NCI-H1092 treated with DMSO at 0.1 percent for 48 hours (cell line): Measurements from ENCODE around the gene OPA3.

Experiments used
- DNase-seq: peaks from one replicate; lab custom pipeline; 2025; lab: John Stamatoyannopoulos, UW

The OPA3 gene

DNA sequence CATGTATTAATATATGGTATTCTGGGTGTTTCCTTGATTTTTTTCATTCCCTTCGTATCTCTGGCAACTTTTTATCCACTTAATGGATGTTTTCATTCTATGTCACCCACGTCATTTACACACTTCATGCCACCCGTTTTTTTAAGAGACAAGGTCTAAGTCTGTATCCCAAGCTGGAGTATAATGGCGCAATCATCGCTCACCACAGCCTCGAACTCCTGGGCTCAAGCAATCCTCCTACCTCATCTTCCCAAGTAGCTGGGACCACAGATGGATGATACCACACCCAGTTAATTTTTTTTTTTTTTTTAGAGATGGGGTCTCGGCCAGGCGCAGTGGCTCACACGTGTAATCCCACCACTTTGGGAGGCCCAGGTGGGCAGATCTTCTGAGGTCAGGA, 80.7 kb downstream of the OPA3 start:
- DNase-seq = no peak

DNA sequence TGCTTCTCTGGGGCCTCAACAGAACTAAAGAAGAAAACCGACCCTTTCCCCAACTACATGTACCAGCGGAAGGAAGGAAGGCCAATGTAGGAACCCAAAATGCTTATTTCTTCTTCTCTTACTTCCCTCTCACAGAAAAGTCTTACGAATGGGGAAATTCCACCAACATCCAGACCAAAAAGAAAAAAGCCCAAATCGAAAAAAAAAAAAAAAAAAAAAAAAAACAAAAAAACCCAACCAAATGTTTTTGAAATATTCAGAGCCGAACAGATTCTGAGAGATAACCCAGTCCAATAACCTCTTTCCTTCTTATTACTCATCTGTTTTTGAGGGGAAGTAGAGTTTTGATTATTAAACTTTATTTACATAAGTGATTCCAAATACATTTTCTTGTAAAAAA, 82.5 kb downstream of the OPA3 start:
- no peak for DNase-seq

DNA sequence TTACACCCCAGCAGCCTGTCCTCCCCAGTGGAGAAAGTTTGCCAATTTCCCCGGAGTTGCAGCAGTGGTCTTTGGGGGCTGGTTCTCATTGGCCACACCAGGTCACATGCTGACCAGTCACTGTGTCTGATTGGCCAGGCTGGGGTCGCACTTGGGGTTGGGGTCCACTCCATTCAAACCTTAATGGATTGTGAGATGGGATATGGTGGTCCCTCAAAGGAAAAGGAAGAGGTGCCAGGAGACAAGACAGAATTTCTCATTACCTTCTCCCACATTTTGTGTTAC, 82.9 kb downstream of the OPA3 start:
- no peak for DNase-seq

DNA sequence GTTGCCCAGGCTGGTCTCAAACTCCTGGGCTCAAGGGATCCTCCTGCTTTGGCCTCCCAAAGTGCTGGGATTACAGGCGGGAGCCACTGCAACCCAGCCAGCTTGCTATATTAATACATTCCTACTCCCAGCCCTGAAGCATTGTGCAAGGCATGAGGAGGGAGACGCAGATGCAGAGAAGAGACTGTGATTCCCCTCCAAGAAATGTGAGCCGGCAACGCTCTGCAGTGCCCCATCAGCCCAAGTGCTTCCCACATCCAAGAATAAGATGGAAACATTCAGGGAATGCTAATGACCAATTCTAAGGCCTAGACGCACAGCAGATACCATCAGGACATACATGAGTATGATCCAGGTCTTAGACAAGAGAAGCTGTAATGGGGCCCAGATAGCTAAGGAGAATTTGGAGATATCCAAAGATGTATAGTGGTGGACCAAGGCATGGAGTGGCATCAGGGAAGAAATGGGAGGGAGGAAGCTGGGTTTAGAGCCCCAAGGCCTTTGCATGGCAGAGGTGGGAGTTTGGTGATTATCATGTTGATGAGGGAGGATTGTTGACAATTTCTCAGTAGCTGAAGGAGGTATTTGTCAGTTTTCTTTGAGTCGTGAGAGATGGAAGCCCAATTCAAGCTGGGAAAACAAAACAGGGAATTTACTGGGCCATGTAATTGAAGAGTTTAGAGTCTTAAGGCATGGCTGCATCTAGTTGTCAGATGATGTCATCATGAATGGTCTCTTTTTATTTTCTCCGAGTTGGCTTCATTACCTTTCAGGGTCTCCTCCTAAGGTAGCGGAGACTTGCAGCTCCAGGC, 83.5 kb downstream of the OPA3 start:
- DNase-seq = no peak

DNA sequence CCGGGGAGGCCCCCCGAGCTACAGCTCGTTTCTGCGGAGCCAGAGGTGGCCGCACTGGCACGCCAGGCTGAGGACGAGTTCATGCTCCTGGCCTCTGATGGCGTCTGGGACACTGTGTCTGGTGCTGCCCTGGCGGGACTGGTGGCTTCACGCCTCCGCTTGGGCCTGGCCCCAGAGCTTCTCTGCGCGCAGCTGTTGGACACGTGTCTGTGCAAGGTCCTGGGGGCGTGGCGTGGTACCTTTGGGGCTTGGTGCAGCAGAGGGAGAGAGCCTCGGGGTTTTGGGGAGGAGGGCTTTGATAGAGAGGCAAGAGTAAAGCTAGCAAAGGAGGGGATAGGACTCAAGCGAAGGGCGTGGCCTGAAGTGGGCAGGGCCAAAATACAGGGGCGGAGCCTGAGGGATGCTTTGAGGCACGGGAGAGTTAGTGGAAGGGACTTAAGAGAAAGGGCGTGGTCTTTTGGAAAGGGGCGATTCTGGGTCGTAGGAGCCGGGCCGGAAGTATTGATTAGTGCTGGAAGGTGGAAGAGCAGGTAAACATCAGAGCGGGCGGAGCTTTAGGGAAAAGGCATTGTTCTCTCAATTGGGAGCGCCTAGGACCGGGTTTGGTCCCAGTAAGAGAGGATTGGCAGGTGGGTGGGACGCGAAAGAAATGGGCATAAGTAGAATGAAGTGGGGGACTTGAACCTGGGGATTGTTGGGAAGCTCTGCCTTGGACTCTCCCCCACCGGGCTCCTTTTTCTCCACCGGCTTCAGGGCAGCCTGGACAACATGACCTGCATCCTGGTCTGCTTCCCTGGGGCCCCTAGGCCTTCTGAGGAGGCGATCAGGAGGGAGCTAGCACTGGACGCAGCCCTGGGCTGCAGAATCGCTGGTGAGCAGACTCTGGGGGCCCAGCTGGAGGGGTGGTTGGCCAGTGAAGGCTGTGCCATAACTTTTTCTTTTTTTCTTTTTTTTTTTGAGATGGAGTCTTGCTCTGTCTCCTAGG, 85.1 kb downstream of the OPA3 start:
- DNase-seq = no peak

DNA sequence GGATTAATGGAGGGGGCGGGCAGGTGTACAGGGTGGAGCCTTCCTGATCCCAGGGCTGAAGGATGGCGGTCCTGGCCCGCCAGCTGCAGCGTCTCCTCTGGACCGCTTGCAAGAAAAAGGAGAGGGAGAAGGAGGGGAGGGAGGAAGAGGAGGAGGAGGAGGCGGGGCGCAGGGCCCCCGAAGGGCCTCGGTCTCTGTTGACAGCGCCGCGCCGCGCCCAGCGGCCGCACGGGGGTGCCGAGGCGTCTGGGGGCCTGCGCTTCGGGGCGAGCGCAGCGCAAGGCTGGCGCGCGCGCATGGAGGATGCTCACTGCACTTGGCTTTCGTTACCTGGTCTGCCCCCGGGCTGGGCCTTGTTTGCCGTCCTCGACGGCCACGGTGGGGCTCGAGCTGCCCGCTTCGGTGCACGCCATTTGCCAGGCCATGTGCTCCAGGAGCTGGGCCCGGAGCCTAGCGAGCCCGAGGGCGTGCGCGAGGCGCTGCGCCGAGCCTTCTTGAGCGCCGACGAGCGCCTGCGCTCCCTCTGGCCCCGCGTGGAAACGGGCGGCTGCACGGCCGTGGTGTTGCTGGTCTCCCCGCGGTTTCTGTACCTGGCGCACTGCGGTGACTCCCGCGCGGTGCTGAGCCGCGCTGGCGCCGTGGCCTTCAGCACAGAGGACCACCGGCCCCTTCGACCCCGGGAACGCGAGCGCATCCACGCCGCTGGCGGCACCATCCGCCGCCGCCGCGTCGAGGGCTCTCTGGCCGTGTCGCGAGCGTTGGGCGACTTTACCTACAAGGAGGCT, 86.0 kb downstream of the OPA3 start, which contains the start of gene PPM1N:
TSS of gene PPM1N (plus strand) at position 33 of the 785 bp plus-strand sequence. CDS start at position 63, 30 bp downstream.
- no peak for DNase-seq

DNA sequence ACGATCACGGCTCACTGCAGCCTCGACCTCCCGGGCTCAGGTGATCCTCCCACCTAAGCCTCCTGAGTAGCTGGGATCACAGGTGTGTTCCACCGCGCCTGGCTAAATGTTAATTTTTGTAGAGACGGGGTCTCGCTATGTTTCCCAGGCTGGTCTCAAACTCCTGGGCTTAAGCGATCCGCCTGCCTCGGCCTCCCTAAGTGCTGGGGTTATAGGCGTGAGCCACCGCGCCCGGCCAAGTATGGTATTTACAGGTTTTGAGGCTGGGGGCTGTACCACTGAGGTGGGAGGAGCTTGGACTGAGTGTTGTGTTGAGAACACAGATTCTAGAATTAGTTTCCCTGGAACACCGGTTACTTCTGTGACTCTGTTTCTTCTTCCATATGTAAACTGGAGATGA, 86.8 kb downstream of the OPA3 start:
- no peak for DNase-seq

DNA sequence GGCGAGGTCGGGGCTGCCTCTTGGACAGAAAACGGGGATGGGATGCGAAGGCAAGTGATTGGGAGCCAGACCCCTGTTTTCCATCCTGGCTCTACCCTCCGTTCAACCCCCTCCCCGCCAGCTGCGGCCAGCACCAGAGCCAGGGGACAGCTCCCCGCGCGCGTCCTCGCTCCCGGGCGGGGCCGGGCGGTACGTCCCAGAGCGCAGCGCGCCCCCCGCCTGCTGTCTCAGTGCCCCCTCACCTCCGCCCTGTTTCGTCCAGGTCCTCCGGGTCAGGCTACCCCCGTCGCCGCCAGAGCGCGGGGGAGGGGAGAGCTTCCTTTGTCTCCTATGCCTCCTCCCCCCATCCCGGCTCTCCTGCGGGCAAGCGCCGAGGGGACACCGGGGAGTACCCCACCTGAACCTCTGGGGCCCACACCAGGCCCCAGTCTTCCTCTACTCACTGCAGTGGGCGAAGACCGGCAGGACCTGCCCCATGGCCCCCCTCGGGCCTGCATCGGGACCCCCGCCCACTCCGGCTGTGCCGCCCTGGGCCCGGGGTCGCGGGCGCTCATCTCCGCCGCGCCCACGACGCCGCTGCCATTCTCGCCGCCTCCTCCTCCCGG, 88.2 kb downstream of the OPA3 start:
- DNase-seq = no peak

DNA sequence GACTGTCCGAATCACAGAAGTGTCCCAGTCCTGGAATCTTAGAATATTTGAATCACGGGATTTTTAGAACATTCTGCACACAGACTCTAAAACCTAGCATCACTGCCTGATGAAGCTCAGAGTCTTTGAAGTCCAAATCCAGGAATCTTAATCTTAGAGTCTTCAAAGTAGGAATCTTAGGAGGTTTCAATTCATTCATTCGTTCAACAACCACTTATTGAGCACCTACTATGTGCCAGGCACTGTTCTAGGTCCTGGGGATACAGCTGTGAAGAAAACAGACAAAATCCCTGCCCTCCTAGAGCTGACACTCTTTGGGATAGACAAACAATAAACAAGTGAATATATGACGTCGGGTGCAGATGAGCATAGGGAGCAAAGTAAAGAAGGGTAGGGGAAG, 89.4 kb downstream of the OPA3 start:
- no peak for DNase-seq

DNA sequence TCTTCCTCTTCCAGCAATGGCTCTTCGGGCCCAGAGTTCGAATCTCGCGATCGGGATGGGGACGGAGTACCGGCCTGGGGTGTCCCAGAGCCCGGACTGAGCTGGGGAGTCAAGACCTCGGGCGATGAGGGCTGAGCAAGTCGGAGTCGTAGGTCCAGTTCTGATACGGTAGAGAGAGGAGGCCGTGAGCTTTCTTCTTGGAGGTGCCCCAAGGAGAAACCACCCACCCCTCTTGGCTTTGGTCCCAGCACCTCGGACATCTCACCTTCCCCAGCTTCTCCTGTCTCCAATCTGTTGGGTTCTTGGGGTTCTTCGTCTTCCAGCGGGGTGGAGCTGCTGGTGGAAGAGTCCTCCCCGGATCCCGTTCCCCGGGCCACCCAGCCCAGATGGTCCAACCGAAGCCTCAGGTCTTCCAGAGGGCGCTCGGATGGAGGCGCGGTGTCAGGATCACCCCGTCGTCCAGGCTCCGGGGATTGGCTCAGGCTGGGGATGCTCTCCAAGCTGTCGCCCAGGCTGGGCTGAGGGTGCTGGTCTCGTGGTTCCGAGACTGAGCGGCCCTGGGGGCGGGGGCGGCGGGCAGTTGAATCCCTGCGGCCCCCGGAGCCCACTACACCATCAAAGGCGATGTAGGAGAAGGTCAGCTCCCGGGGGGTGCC, 90.2 kb downstream of the OPA3 start:
- DNase-seq = no peak

DNA sequence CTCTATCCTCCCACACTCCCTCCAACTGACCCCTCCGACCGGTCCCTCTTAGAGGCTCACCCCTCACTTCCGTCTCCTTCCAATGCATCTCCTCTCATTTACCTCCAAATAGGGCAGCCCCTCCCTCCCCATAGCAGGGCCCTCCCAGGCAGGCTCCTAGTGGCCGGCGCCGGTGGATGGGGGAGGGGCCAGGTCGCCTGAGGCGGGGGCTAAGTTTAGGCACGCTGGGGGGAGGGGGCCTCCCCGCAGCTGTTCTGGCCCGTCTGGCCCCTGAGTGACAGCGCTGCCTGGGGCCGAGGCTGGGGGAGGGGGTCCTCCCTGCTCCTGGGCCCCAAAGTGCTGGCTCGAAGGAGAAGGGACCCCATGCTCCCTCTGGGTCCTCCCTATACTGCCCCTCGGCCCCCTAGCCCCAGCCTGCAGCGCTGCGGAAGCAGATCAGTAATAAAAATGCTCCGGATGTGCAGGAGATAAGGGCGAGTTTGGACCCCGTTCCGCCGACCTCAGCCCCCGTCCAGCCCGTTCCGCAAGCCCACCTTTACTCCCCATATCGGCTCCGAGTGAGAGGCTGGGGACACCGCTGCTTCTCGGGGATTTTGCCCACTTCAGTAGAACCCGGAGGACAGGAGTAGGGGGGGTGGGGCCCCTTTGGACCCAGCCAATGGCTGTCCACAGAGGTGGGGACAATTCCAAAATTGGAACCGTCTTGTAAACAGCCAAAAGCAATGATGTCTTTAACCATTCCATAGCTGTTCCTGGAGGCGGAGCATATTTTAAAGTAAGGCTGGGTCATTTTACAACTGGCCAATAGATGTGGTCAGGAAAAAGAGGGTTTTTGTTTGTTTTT, 91.8 kb downstream of the OPA3 start:
- DNase-seq = no peak

DNA sequence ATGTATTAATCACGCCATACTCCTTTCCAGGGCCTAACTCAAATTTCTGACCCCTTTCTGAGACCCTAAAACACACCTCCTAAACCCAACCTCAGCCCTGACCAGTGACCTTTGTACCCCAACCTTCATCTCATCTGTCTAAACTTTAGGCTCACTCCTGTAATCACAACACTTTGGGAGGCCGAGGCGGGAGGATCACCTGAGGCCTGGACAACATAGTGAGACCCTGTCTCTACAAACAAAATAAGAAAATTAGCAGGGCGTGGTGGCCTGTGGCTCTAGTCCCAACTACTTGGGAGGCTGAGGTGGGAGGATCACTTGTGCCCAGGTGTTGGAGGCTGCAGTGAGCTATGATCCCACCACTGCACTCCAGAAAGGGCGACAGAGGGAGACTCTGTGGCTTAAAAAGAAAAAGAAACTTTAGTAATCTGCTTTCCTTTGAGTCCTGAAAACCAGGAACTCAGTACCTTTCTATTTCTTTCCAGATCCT, 92.4 kb downstream of the OPA3 start:
- DNase-seq = no peak

DNA sequence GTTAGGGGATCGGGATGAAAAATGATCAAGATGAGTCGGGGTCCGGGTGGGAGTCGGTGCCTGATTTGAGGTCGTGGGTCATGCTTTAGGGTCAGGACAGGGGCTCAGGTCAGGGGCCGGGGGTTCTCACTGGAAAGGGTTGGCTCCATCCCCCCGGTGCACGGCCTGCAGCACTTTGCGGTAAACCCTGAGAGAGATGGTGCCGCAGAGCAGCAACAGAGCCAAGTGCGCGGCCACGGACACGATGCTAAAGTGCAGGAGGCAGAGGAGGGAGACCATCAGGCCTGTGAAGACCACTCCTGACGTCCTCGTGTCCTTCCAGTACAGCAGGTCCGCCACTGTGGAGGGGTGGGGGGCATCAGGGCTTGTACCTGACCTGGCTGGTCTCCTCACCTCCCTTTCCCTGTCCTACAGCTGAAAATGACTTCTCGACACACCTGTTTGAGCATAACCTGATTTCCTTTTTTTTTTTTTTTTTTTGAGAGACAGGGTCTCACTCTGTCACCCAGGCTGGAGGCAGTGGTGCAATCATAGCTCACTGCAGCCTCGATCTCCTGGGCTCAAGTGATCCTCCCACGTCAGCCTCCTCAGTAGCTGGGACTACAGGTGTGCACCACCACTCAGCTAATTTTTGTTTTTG, 95.3 kb downstream of the OPA3 start:
- no peak for DNase-seq

DNA sequence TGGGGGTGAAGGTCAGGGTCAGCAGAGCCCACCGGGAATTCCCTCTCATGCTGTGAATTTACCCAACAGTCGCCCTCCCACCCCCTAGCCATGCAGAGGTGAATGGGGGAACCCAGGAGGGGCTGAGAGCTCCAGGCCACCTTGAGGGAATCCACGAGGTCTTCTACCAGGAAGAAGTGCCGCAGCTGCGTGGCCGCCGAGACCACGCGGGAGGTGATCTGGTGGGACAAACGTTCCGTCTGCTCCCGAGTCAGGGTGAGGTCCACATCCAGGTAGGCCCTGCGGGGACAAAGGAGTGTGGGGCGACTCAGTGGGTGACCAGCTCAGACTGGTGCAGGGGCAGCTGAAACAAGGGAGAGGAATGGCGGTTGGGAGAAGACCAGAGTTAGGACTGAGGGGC, 95.9 kb downstream of the OPA3 start:
- no peak for DNase-seq

DNA sequence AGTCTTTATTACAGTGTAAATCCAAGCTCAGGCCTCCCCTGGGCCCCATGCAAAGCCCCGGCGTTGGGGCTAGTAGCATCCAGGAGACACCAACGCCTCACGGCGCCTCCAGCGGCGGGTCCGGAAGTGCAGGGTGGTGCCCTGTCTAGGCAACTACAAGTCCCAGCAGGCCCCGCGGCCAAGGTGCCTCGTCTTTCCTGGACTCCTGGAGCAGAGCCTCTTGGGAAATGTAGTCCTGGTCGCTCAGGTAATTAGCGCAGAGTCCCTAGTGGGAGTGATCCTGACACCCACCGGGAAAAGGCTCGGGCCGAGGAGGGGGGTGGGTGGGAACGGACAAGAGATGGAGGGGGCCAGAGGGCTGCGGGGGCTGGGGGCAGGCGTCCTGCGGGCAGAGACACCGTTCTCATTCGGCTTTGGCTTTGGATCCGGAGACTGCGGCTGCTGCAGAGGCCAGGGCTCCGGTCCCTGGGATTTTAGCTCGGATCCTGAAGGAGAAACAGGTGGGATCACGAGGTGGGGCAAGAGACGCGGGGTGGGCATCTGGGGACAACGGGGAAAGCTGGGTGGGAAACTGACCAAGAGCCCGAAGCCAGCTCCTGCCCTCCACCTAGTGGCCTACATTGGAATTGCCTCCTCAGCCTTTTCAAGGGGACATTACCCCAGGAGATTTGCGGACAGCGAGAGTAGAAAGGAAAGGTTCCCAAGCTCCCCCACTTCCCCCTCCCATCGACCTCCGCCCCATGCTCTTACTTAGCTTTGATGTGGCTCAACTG, 99.1 kb downstream of the OPA3 start:
- DNase-seq = peak; percentile 87

DNA sequence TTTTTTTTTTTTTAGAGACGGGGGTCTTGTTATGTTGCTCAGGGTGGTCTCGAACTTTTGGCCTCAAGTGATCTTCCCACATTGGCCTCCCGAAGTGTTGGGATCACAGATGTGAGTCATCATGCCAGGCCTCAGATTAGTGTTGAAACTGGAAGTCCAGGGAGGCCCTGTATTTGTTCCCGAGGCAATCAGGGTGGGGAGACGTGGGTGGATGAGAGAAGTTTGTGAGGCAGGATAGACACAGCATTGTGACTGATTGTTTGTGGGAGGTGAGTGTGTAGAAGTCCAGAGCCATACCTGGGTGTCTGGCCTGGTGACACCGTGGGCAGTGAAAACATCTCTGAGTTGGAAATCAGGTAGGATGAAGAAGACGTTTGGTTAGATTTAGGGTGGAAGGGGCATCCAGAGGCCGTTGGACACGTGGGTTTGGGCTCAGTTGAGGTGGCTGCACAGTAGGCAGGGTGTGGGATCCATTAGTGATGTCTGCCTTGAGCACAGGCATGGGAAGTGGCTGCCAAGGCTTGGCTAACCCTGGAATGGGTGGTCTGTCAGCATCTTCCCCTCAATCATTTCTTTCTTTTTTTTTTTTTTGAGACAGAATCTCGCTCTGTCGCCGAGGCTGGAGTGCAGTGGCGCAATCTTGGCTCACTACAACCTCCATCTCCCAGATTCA, 100.2 kb downstream of the OPA3 start:
- DNase-seq = no peak

DNA sequence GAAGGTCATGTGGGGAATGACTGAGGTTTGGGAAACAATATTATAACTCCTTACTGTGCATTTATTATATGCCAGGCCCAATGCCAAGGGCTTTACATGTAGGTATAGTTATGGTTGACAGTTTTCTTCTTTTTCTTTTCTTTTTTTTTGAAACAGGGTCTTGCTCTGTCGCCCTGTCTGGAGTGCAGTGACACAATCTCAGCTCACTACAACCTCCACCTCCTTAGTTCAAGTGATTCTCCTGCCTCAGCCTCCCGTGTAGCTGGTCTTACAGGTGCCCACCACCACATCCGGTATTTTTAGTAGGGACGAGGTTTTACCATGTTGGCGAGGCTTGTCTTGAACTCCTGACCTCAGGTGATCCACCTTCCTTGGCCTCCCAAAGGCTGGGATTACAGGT, 101.6 kb downstream of the OPA3 start:
- no peak for DNase-seq

DNA sequence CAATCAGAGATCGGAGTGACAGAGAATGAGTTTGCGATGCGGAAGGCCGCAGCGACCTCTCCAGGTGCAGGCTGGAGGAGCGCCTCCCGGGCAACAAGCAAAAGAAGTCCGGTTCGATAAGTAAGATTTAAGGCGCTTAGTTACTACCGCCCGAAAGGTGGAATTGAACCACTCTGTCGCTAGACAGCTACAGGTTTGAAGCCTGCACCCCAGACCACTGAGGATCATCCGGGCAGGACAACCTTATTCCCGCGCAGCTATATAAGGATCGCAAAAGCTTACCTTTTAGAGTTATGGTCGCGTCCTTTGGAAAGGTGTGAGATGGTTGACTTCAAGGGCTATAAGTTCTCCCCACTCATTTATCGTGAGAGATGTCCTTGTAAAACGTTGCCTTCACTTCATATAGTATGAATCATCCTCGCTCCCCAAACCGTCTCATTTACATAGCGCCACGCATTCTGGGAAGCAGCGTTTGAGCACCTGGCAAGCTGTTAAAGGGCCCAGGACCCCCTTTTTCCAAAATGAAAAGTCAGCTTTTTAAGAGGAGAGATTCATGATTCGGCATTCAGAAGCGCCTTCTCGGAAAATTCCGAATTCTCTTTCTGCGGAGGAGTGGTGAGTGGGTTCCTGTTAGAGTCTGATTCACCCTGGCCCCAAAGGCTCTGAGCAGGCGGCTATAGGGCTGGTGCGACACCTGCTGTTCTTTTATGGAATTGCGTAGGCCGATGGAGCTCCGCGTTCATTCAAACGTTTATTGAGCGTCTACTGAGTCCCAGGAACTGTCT, 106.0 kb downstream of the OPA3 start:
- DNase-seq = peak; percentile 83
